Esophagus squamous epithelium (tissue), 5 donors: ENCODE measurements around the gene GRID2. TPM values are rescaled to one million over a fixed set of nuclear protein-coding genes. Genes with fewer than 3 reads are reported as not detected.
A peak's percentile ranks its signal among the peaks of the same experiment; 100 is the strongest.

Experiments used
- DNase-seq: peaks from one replicate; lab custom pipeline; 2025; lab: John Stamatoyannopoulos, UW
- H3K27ac ChIP-seq, 4 donors: fragments of 200-600 bp; sonication (generic); one replicate each; pipeline ENCODE4 v1.5.1; 2016 to 2019; ENCODE audit warnings: mild to moderate bottlenecking in 1 of 4
- H3K27me3 ChIP-seq, 4 donors: fragments of 200-600 bp; sonication (generic); 1 replicate in 3 of 4; 2 replicates in 1 of 4; pipeline versions ENCODE4 v1.5.1 to v1.6.0; 2017 to 2021; ENCODE audit warnings: antibody characterized with exemption in 1 of 4
- H3K36me3 ChIP-seq, 3 donors: fragments of 200-600 bp; sonication (generic); one replicate each; pipeline ENCODE4 v1.5.1; 2016 to 2019
- H3K4me1 ChIP-seq, 3 donors: fragments of 200-600 bp; sonication (generic); one replicate each; pipeline ENCODE4 v1.5.1; 2017 to 2019
- H3K4me3 ChIP-seq, 4 donors: fragments of 200-600 bp; sonication (generic); 1 replicate in 3 of 4; 2 replicates in 1 of 4; pipeline ENCODE4 v1.5.1; 2016 to 2019; ENCODE audit warnings: mild to moderate bottlenecking in 2 of 4, moderate library complexity in 1 of 4
- H3K9me3 ChIP-seq, 3 donors: fragments of 200-600 bp; sonication (generic); one replicate each; pipeline ENCODE4 v1.5.1; 2016 to 2019
- CTCF ChIP-seq, 6 experiments: fragments of 450-650 bp in 4 of 6; fragments of 200-600 bp in 2 of 6; sonication (generic) in 2 of 6; IDR thresholded peaks; one replicate each; pipeline ENCODE4 v1.5.1; 2016 to 2019; ENCODE audit warnings: antibody characterized with exemption in 6 of 6, mild to moderate bottlenecking in 4 of 6, moderate library complexity in 4 of 6
- POLR2A ChIP-seq, 4 donors: fragments of 450-650 bp; IDR thresholded peaks; one replicate each; pipeline ENCODE4 v1.6.1; 2017; ENCODE audit warnings: antibody characterized with exemption in 4 of 4, mild to moderate bottlenecking in 4 of 4, moderate library complexity in 3 of 4
- WGBS, 2 donors: methylation state at CpG; one replicate each; pipeline ENCODE4 v1.1.5; 2018; 5-methylcytosine and 5-hydroxymethylcytosine counted together
- intact Hi-C: fragments of 100-400 bp; cut with DNase I; formaldehyde crosslinking; loops from one replicate; pipeline ENCODE4 v1.15.0; 2022
- total RNA-seq, 4 donors: library from RNA; depleted of rRNA; stranded (reverse); fragments of >200 nt; gene quantifications; one replicate each; pipeline ENCODE4 v1.1.0, GENCODE V29; 2016
- donor health status: DM: yes; HTN: yes; CAD: no.

Gene GRID2
- total RNA-seq, 4 donors from 2014 or later, result not detected

GRCh38 chr4:93144644-93145043 is 840.9 kb downstream of the GRID2 start:
- DNase-seq, result no peak
- no peaks in the 10 kb centered on the region for H3K36me3 ChIP-seq
- no peaks in the 10 kb centered on the region for H3K27me3 ChIP-seq
- 58 to 75% methylated on average over 1 of the region's 1 CpG for WGBS, 2 donors
- H3K4me3 ChIP-seq, result no peak overlapping the region
- TF ChIP-seq POLR2A (IDR thresholded peaks at IDR 0.05) (no peak), CTCF (IDR thresholded peaks at IDR 0.05) (no peak)
- intact Hi-C loops, result no loop called here
- peaks cover 0 to 7% (median 0%) of the 10 kb centered on the region in 3 donors for H3K4me1 ChIP-seq
- no peak overlapping the region for H3K27ac ChIP-seq
- H3K9me3 ChIP-seq, result no peaks in the 10 kb centered on the region

- intact Hi-C loops, result no loop called here
- no peak overlapping the region for H3K27ac ChIP-seq
- TF ChIP-seq POLR2A (IDR thresholded peaks at IDR 0.05) (no peak), CTCF (IDR thresholded peaks at IDR 0.05) (no peak)
- no peaks in the 10 kb centered on the region for H3K9me3 ChIP-seq
- H3K27me3 ChIP-seq, result no peaks in the 10 kb centered on the region
- H3K4me1 ChIP-seq, result no peaks in the 10 kb centered on the region
- no peak overlapping the region for H3K4me3 ChIP-seq
- no peak for DNase-seq
- 71 to 90% methylated on average over 1 of the region's 1 CpG for WGBS, 2 donors
- no peaks in the 10 kb centered on the region for H3K36me3 ChIP-seq
Observed at GRCh38 chr4:93147524-93148212, 843.9 kb downstream of the GRID2 start.

- Histone ChIP-seq H3K36me3 (no peaks in the 10 kb centered on the region), H3K4me1 (no peaks in the 10 kb centered on the region), H3K27ac (no peak overlapping the region), H3K9me3 (no peaks in the 10 kb centered on the region), H3K4me3 (no peak overlapping the region), H3K27me3 (no peaks in the 10 kb centered on the region)
- DNase-seq, result no peak
- TF ChIP-seq CTCF (IDR thresholded peaks at IDR 0.05), result no peak
- TF ChIP-seq POLR2A (IDR thresholded peaks at IDR 0.05), result no peak
- 75 to 85% methylated on average over 2 of the region's 2 CpGs for WGBS, 2 donors
- intact Hi-C loops, result no loop called here
Observed at GRCh38 chr4:93152491-93152890, 848.7 kb downstream of the GRID2 start.

GRCh38 chr4:93157986-93158385 is 854.2 kb downstream of the GRID2 start:
- TF ChIP-seq POLR2A (IDR thresholded peaks at IDR 0.05) (no peak), CTCF (IDR thresholded peaks at IDR 0.05) (peak in 2 of 6 experiments; percentile 30 to 44)
- Histone ChIP-seq H3K36me3 (no peaks in the 10 kb centered on the region), H3K4me1 (no peaks in the 10 kb centered on the region), H3K27me3 (no peaks in the 10 kb centered on the region), H3K27ac (no peak overlapping the region), H3K9me3 (no peaks in the 10 kb centered on the region), H3K4me3 (no peak overlapping the region)
- intact Hi-C loops, result no loop called here
- WGBS, 2 donors, result 50 to 52% methylated on average over 2 of the region's 2 CpGs
- DNase-seq, result no peak

GRCh38 chr4:93168053-93168452 is 864.3 kb downstream of the GRID2 start:
- no peak overlapping the region for H3K27ac ChIP-seq
- H3K4me3 ChIP-seq, result no peak overlapping the region
- no peak for TF ChIP-seq POLR2A (IDR thresholded peaks at IDR 0.05)
- no peak for TF ChIP-seq CTCF (IDR thresholded peaks at IDR 0.05)
- H3K36me3 ChIP-seq, result no peaks in the 10 kb centered on the region
- H3K27me3 ChIP-seq, result no peaks in the 10 kb centered on the region
- H3K9me3 ChIP-seq, result no peaks in the 10 kb centered on the region
- H3K4me1 ChIP-seq, result no peaks in the 10 kb centered on the region
- intact Hi-C loops, result no loop called here
- 84 to 95% methylated on average over 4 of the region's 4 CpGs for WGBS, 2 donors
- no peak for DNase-seq
